Measurements from ENCODE around the gene GAL3ST2.

The GAL3ST2 gene

DNA sequence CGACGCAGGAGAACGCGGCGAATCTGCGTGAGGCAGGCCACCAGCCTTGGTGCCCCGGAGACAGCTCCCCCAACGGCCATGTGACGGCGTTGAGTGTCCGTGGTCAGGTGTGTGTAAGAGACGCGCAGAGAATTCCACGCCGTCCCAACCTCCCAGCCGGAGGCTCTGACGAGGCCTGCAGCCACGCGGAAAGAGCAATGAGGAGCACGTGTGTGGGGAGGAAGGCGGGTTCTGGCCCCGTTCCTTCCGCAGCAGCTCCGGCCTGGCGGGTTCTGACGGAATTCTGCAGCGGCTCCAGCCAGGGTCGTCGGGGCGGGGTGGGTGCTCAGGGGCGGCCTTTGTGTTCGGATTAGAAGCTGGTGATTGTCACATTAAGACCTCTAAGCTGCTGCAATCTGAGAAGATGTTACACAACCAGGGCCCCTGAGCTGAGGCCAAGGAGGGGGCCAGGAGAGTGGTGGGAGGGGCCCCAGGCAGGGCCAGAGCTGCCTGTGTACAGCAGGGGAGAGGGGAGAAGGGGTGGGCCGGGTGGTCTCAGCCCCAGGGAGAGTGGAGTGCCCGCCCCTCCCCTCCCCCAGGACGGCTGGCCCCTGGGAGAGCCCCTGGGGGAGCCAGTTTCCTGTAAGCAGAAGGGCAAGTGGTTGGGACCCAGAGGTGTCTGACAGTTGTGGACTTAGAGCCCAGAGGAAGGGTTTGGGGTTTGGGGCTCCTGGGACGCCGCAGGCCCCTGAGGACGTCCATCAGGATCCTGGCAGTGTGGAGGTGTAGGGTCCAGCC lies 5.1 kb upstream of the GAL3ST2 start:
- in situ Hi-C loops (cut with MboI; ENCODE audit: low pct_unique_long_range_greater_than_20kb, low sequenced_read_pairs, unreplicated experiment): no loop called here
- TF ChIP-seq, protein P1, sequence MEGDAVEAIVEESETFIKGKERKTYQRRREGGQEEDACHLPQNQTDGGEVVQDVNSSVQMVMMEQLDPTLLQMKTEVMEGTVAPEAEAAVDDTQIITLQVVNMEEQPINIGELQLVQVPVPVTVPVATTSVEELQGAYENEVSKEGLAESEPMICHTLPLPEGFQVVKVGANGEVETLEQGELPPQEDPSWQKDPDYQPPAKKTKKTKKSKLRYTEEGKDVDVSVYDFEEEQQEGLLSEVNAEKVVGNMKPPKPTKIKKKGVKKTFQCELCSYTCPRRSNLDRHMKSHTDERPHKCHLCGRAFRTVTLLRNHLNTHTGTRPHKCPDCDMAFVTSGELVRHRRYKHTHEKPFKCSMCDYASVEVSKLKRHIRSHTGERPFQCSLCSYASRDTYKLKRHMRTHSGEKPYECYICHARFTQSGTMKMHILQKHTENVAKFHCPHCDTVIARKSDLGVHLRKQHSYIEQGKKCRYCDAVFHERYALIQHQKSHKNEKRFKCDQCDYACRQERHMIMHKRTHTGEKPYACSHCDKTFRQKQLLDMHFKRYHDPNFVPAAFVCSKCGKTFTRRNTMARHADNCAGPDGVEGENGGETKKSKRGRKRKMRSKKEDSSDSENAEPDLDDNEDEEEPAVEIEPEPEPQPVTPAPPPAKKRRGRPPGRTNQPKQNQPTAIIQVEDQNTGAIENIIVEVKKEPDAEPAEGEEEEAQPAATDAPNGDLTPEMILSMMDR (IDR thresholded peaks at IDR 0.05; ENCODE audit: extremely low read depth, insufficient read depth, missing control alignments): no peak
- peak; percentile 60 for DNase-seq (ENCODE audit: low spot score)

DNA sequence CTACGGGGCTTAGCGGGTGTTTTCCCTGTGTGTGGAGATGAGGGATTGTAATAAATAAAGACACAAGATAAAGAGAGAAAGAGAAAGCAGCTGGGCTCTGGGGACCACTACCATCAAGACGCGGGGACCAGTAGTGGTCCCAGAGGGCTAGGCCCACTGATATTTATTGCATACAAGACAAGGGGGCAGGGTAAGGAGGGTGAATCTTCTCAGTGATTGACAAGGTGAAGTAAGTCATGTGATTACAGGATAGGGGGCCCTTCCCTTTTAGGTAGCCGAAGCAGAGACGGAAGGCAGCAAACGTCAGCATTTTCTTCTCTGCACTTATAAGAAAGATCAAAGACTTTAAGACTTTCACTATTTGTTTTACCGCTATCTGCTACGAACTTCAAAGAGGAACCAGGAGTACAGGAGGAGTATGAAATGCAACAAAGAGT lies 4.5 kb upstream of the GAL3ST2 start:
- in situ Hi-C loops (cut with MboI; ENCODE audit: low pct_unique_long_range_greater_than_20kb, low sequenced_read_pairs, unreplicated experiment): no loop called here
- TF ChIP-seq, protein P1 (IDR thresholded peaks at IDR 0.05; ENCODE audit: extremely low read depth, insufficient read depth, missing control alignments): no peak
- peak; percentile 74 for DNase-seq (ENCODE audit: low spot score)

DNA sequence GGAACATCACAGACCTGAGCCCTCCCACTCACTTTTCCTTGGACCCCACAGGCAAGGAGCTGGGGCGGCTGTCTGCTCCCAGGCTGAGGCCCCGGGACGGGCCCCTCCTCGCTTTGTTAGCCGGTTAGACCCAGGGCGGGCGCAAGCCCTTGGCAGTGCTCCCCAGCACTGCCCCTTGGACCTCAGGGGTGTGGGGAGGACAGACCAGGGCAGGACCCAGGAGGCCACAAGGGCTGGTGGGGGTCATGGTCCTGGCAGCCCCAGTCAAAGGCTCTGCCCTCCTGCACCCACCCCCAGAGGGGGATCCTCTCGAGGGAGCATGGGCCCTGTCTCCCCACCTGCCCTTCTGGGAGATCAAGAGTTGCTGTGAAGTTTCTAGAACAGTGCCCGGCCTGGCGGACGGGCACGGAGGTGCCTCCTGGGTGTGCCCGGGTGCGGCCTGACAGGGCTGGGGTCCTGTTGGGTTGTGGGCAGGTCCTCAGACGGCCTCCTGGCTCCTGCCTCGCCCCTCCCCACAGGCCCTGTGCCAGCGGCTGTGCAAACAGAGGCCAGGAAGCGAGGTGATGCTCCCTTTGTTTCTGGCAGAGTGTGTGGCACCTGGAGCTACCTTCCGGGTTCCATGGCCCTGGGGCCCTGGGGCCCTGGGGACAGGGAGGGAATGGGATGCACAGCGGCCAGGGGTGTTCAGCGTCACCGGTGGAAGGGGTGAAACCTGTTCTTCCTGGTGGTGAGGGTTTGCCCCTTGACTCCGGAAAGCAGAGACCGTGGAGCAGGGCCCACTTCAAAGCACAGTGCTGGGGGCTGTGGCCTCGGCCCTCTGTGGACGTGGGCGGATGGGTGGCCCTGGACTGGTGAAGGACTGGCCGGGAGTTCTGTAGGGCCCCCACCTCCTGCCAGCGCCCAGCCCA lies 2.9 kb upstream of the GAL3ST2 start:
- peak; percentile 30 for DNase-seq (ENCODE audit: low spot score)
- TF ChIP-seq, protein P1 (IDR thresholded peaks at IDR 0.05; ENCODE audit: extremely low read depth, insufficient read depth, missing control alignments): no peak
- in situ Hi-C loops (cut with MboI; ENCODE audit: low pct_unique_long_range_greater_than_20kb, low sequenced_read_pairs, unreplicated experiment): no loop called here

DNA sequence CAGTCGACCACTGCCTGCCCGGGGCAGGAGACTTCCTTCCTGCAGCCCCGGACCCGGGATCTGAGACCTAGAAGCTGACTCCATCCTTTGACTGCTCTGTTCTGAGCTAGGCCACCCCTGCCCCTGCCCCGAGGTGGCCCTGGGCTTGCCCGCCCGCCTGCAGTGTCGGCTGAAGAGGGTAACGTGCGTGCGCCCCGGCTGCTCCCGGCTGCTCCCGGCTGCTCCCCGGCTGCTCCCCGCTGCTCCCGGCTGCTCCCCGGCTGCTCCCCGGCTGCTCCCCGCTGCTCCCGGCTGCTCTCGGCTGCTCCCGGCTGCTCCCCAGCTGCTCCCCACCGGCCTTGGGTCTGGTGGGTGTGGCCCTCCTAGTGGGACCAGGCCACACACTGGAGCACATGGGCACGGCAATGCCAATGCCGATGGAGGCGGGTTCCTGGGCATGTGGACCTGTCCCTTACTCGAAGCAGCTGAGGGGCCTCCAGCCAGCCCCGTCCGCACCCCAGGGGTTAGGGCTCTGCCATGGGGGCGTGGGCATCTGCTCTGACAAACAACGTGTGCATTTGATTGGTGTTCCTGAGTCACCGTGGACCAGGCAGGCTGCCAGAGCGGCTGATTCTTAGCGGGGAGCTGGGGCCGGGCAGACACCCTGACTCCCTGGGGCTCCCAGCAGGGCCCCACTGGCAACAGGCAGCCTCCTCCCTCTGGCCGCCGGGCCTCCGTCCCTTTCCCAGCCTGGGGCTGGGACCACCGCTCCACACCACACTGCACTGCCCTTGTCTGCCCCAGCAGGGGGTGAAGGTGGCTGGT lies 2.0 kb upstream of the GAL3ST2 start:
- in situ Hi-C loops (cut with MboI; ENCODE audit: low pct_unique_long_range_greater_than_20kb, low sequenced_read_pairs, unreplicated experiment): no loop called here
- TF ChIP-seq, protein P1 (IDR thresholded peaks at IDR 0.05; ENCODE audit: extremely low read depth, insufficient read depth, missing control alignments): no peak
- peak; percentile 27 for DNase-seq (ENCODE audit: low spot score)

DNA sequence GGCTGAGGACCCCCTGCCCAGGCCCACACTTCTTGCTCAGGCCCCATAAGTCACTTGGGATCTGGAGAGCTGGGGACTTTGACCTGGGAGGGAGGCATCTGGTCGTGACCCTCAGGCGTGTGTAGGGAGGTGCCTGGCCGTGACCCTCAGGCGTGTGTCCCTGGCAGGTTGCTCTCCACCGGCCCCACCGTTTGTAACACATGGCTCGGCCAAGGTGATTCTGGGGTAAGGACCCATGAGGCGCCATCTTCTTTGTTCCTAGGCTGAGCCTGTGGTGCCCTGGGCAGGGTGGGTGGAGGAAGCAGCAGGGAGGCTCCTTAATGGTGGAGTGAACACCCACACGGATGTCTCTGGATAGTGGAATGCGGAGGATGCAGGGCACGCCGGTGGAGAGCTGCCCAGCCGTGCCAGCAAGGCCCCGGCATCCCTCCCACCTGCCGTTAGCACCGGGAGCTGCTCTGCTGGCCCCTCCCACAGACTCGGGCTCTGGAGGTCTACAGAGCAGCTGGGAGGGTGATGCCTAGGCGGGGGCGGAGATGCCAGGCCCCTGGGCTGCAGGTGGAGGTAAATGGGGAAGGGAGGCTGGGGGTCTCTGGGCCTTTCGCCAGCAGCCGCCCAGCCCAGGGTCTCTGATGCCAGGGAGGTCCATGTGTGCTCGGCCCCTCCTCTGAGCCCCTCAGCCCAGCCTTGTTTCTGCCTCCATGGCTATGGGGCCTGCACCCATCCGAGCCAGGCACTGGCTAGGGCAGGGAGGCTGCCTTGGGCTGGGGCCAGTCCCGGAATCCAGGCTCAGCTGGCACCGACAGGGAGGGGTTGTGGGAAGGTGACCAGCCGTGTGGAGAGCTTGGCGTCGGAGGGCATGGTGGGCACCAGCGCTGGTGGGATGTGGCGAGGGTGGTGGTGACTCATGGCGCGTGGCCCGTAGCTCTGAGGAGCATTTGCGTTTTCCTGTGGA lies 1.1 kb upstream of the GAL3ST2 start:
- TF ChIP-seq, protein P1 (IDR thresholded peaks at IDR 0.05; ENCODE audit: extremely low read depth, insufficient read depth, missing control alignments): no peak
- peak; percentile 23 for DNase-seq (ENCODE audit: low spot score)
- in situ Hi-C loops (cut with MboI; ENCODE audit: low pct_unique_long_range_greater_than_20kb, low sequenced_read_pairs, unreplicated experiment): no loop called here

Measured in GM13977 (cell line).